SK-N-MC (cell line): Measurements from ENCODE around the gene TIGD4.

Experiments
- EZH2 ChIP-seq: fragments of 200-600 bp; sonication (generic); IDR thresholded peaks from one replicate; pipeline ENCODE4 v1.6.1; 2017; ENCODE audit warnings: antibody characterized with exemption
- FOXP2 ChIP-seq: optimal IDR thresholded peaks from 2 replicates; pipeline ENCODE3; 2011; ENCODE audit warnings: mild to moderate bottlenecking, moderate library complexity; ENCODE audit not compliant: insufficient read depth; ENCODE audit errors: extremely low read length, control extremely low read depth
- POLR2AphosphoS5 ChIP-seq: IDR thresholded peaks from 2 replicates; pipeline ENCODE4 v1.6.1; 2012; ENCODE audit warnings: mild to moderate bottlenecking, low read depth, low read length, borderline replicate concordance

DNA sequence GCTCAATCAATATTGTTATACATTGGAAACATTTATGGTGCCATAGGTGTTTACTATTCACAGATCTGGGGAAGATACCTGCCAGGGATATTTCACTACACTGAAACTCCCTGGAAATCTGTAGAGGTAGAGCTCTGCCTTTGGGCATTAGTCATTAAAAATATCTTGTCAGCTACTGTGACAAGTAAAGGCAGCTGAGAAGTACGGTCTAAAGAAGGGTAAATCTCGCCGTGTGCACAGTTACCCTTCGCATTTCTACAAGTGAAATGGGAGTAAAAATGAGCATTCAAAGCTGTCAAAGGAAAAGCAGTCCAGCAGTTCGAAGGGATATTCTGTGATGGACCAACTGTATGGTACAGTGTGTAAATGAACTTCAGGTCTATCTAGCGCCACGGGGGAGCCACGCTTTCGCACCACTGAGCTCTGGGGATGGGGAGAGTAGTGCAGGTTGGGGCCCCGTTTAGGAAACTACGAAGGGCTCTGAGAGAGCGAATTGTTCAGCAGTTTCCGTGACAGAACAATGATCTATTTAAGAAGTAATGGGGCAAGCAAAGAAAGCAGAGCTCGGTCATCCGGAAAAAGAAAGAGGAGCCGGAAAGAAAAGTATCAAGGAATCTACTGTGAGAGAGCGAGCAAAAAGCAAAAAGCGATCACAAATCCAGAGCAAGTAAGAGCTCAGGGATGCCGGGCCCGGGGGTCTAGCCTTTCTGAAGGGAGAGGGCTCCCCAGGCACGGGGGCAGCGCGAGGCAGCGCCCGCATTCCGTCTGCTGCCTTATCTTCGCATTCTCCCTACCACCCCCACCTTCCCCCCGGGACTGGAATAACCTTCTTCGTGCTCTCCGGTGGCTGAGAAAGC, 646 bp downstream of the TIGD4 start:
- TF ChIP-seq POLR2AphosphoS5 (no peak), EZH2 (no peak), FOXP2 (no peak)
